Activated CD8-positive, alpha-beta T cell treated with anti-CD3 and anti-CD28 coated beads for 36 hours (primary cell): Measurements from ENCODE around the gene DHX38. TPM values are rescaled to one million over a fixed set of nuclear protein-coding genes. Genes with fewer than 3 reads are reported as not detected.

Source experiments
- ATAC-seq: fragments of 200-7000 bp; cut with Tn5 transposase; one replicate; pipeline ENCODE4 v1.10.0; 2021; ENCODE audit warnings: mild to moderate bottlenecking, moderate library complexity
- CTCF ChIA-PET: fragments of 350-600 bp; sonication (Branson Sonifier 250); formaldehyde crosslinking; loops from one replicate; lab custom pipeline; 2021; ENCODE audit warnings: antibody characterized with exemption; lab: Charles Lee
- POLR2A ChIA-PET: fragments of 350-600 bp; sonication (Branson Sonifier 250); formaldehyde crosslinking; loops from one replicate; lab custom pipeline; 2021; ENCODE audit warnings: antibody characterized with exemption; lab: Charles Lee
- DNase-seq: peaks from one replicate; pipeline ENCODE4 v3.0.0-alpha.2; 2020
- H3K27ac Mint-ChIP-seq: one replicate; pipeline ENCODE4 v1.8.0; 2021; ENCODE audit warnings: mild to moderate bottlenecking, mixed read lengths
- H3K27me3 Mint-ChIP-seq: one replicate; pipeline ENCODE4 v1.8.0; 2021; ENCODE audit warnings: mixed read lengths
- H3K36me3 Mint-ChIP-seq: one replicate; pipeline ENCODE4 v1.8.0; 2021; ENCODE audit warnings: low read depth, mixed read lengths
- H3K4me1 Mint-ChIP-seq: one replicate; pipeline ENCODE4 v1.8.0; 2021; ENCODE audit warnings: low read depth, mixed read lengths
- H3K4me3 Mint-ChIP-seq: one replicate; pipeline ENCODE4 v1.8.0; 2021; ENCODE audit warnings: mild to moderate bottlenecking, moderate library complexity, mixed read lengths
- H3K9me3 Mint-ChIP-seq: one replicate; pipeline ENCODE4 v1.8.0; 2021; ENCODE audit warnings: mixed read lengths
- CTCF ChIP-seq: fragments of 200-600 bp; IDR thresholded peaks from one replicate; pipeline ENCODE4 v1.8.0; 2022; ENCODE audit warnings: antibody characterized with exemption, mild to moderate bottlenecking
- intact Hi-C: fragments of 100-400 bp; cut with micrococcal nuclease; formaldehyde crosslinking; loops from one replicate; pipeline ENCODE4 v1.10.0; 2022
- total RNA-seq, 2 experiments: library from RNA; stranded (reverse); gene quantifications; one replicate each; pipeline ENCODE4 v1.2.3, GENCODE V29; 2021

The DHX38 gene
- total RNA-seq, 2 experiments from 2014 or later = 70.4 to 71.8 TPM

- DNase-seq (no peak), ATAC-seq (no peak)
- no peak for TF ChIP-seq CTCF
- POLR2A ChIA-PET = no interaction called here
- Mint-ChIP-seq H3K27ac (no peak overlapping the region), H3K4me3 (no peak overlapping the region), H3K27me3 (no peaks in the 10 kb centered on the region), H3K36me3 (peaks cover 38% of the 10 kb centered on the region), H3K9me3 (peaks cover 9% of the 10 kb centered on the region), H3K4me1 (no peaks in the 10 kb centered on the region)
- intact Hi-C loops = no loop called here
- CTCF ChIA-PET = interaction anchor here (1.4 kb wide), 1 partner anchor 10 kb away, joined by 3 read pairs; no protein-coding TSS in a partner anchor
These were observed 9.2 kb upstream of the DHX38 start for GRCh38 chr16:72084445-72084844.

GRCh38 chr16:72085002-72085401 is 8.6 kb upstream of the DHX38 start:
- intact Hi-C loops = no loop called here
- Mint-ChIP-seq H3K4me3 (no peak overlapping the region), H3K4me1 (peaks cover 2% of the 10 kb centered on the region), H3K36me3 (peaks cover 40% of the 10 kb centered on the region), H3K9me3 (peaks cover 9% of the 10 kb centered on the region), H3K27me3 (no peaks in the 10 kb centered on the region), H3K27ac (no peak overlapping the region)
- ChIA-PET POLR2A (no interaction called here), CTCF (interaction anchor here (1.4 kb wide), 1 partner anchor 9 kb away, joined by 3 read pairs; no protein-coding TSS in a partner anchor)
- DNase-seq (no peak), ATAC-seq (no peak)
- TF ChIP-seq CTCF = no peak

GRCh38 chr16:72091217-72091616 is 2.4 kb upstream of the DHX38 start:
- Mint-ChIP-seq H3K36me3 (peaks cover 29% of the 10 kb centered on the region), H3K4me1 (peaks cover 38% of the 10 kb centered on the region), H3K27ac (peak overlapping the region; percentile 57), H3K9me3 (no peaks in the 10 kb centered on the region), H3K4me3 (peak overlapping the region; percentile 100), H3K27me3 (no peaks in the 10 kb centered on the region)
- no peak for TF ChIP-seq CTCF
- intact Hi-C loops = no loop called here
- ATAC-seq (no peak), DNase-seq (no peak)
- ChIA-PET POLR2A (no interaction called here), CTCF (no interaction called here)

GRCh38 chr16:72092832-72093447 is 707 bp upstream of the DHX38 start:
- peaks cover 37% of the 10 kb centered on the region for H3K36me3 Mint-ChIP-seq
- ChIA-PET CTCF (interaction anchor here (1.4 to 2.1 kb wide), 2 partner anchors 10 to 26 kb away, joined by 3 to 9 read pairs; no protein-coding TSS in a partner anchor), POLR2A (interaction anchor here (0.6 to 2.2 kb wide), 4 partner anchors 9 to 391 kb away, joined by 3 to 11 read pairs (median 5); no protein-coding TSS in a partner anchor)
- H3K4me3 Mint-ChIP-seq = peak overlapping the region; percentile 100
- no peak for TF ChIP-seq CTCF
- DNase-seq (peak; percentile 12), ATAC-seq (peak; percentile 22)
- H3K27ac Mint-ChIP-seq = peak overlapping the region; percentile 99
- H3K4me1 Mint-ChIP-seq = peaks cover 43% of the 10 kb centered on the region
- no peaks in the 10 kb centered on the region for H3K9me3 Mint-ChIP-seq
- intact Hi-C loops = no loop called here
- H3K27me3 Mint-ChIP-seq = no peaks in the 10 kb centered on the region

- Mint-ChIP-seq H3K27ac (peak overlapping the region; percentile 99), H3K27me3 (no peaks in the 10 kb centered on the region), H3K4me1 (peaks cover 43% of the 10 kb centered on the region), H3K4me3 (peak overlapping the region; percentile 100), H3K9me3 (no peaks in the 10 kb centered on the region), H3K36me3 (peaks cover 40% of the 10 kb centered on the region)
- ChIA-PET CTCF (interaction anchor here (0.9 to 2.0 kb wide), 4 partner anchors 9 to 30 kb away, joined by 3 to 7 read pairs (median 4); no protein-coding TSS in a partner anchor), POLR2A (interaction anchor here (0.6 to 2.2 kb wide), 8 partner anchors 10 to 311 kb away, joined by 3 to 11 read pairs (median 3); no protein-coding TSS in a partner anchor)
- no peak for TF ChIP-seq CTCF
- peak; percentile 11 for ATAC-seq
- peak; percentile 77 for DNase-seq
- intact Hi-C loops = no loop called here
These were observed 591 bp downstream of the DHX38 start for GRCh38 chr16:72094266-72094610.
